Body of pancreas (tissue), 4 donors: ENCODE results near the gene HSF4. TPM values are rescaled to one million over a fixed set of nuclear protein-coding genes. Genes with fewer than 3 reads are reported as not detected.

Experiments used
- ATAC-seq: fragments of 150-250 bp; one replicate; pipeline ENCODE4 v1.9.1; 2016
- DNase-seq, 4 donors: peaks; one replicate each; pipeline ENCODE4 v3.0.0-alpha.2; 2019
- H3K27ac ChIP-seq, 4 donors: fragments of 200-600 bp; sonication (generic); 1 replicate in 3 of 4; 2 replicates in 1 of 4; pipeline versions ENCODE4 v1.5.1 to v1.6.1; 2016 to 2019; ENCODE audit warnings: mild to moderate bottlenecking in 1 of 4, mixed read lengths in 1 of 4, moderate library complexity in 1 of 4
- H3K27me3 ChIP-seq, 2 donors: fragments of 200-600 bp; sonication (generic); one replicate each; pipeline ENCODE4 v1.6.0; 2016; ENCODE audit warnings: mild to moderate bottlenecking in 1 of 2
- H3K36me3 ChIP-seq, 2 donors: fragments of 200-600 bp; sonication (generic); replicated peaks in 1 of 2; 2 replicates each; pipeline ENCODE4 v1.5.1; 2016; ENCODE audit warnings: low read depth in 2 of 2; ENCODE audit not compliant: insufficient read depth in 1 of 2
- H3K4me1 ChIP-seq: fragments of 200-600 bp; sonication (generic); one replicate; pipeline ENCODE4 v1.6.0; 2016
- H3K4me3 ChIP-seq, 2 donors: fragments of 200-600 bp; sonication (generic); 1 replicate in 1 of 2; 2 replicates in 1 of 2; pipeline ENCODE4 v1.5.1; 2016 to 2019
- H3K9me3 ChIP-seq, 3 donors: fragments of 200-600 bp; sonication (generic); 1 replicate in 2 of 3; 2 replicates in 1 of 3; pipeline ENCODE4 v1.5.1; 2016
- POLR2A ChIP-seq, 3 donors: fragments of 450-650 bp; IDR thresholded peaks; one replicate each; pipeline ENCODE4 v1.6.1; 2016; ENCODE audit warnings: antibody characterized with exemption in 3 of 3, mild to moderate bottlenecking in 2 of 3
- WGBS, 2 donors: methylation state at CpG; one replicate each; pipeline ENCODE4 v1.1.5; 2017; 5-methylcytosine and 5-hydroxymethylcytosine counted together
- intact Hi-C: fragments of 100-400 bp; cut with DNase I; formaldehyde crosslinking; loops from one replicate; pipeline ENCODE4 v1.15.1; 2023
- total RNA-seq, 2 donors: library from RNA; depleted of rRNA; stranded (reverse); fragments of >200 nt; gene quantifications; one replicate each; pipeline ENCODE4 v1.1.0, GENCODE V29; 2016
- TF ChIP-seq, protein P1 (sequence below), 7 experiments: fragments of 450-650 bp in 4 of 7; fragments of 200-600 bp in 3 of 7; sonication (generic) in 3 of 7; IDR thresholded peaks; one replicate each; pipeline ENCODE4 v1.5.1; 2016 to 2019; ENCODE audit warnings: antibody characterized with exemption in 7 of 7

Gene HSF4
- total RNA-seq, 2 donors from 2014 or later: 76.8 to 352 TPM

DNA sequence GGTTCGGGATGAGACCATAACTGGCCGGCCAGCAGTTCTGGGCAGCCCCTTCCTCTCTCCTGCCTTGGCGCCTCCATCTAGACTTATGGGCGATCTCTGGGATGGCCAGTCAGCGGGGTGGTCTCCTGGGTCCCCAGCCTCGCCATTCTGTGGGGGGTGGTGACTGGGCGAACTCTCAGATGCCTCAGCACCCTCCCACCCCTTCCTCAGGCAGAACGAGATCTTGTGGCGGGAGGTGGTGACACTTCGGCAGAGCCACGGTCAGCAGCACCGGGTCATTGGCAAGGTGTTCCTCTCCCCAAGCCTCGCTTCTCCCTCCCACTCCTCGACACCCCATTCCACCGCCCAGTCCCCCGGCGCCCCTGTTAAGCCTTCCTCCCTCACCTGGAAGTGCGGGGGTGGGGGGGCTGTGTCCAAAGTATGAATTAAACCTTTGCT lies 1.6 kb downstream of the HSF4 start:
- Histone ChIP-seq H3K27ac (no peak overlapping the region), H3K36me3 (no peaks in the 10 kb centered on the region), H3K4me1 (peaks cover 66% of the 10 kb centered on the region), H3K4me3 (no peak overlapping the region), H3K9me3 (no peaks in the 10 kb centered on the region), H3K27me3 (no peaks in the 10 kb centered on the region)
- ATAC-seq: no peak
- intact Hi-C loops: no loop called here
- TF ChIP-seq, protein P1, sequence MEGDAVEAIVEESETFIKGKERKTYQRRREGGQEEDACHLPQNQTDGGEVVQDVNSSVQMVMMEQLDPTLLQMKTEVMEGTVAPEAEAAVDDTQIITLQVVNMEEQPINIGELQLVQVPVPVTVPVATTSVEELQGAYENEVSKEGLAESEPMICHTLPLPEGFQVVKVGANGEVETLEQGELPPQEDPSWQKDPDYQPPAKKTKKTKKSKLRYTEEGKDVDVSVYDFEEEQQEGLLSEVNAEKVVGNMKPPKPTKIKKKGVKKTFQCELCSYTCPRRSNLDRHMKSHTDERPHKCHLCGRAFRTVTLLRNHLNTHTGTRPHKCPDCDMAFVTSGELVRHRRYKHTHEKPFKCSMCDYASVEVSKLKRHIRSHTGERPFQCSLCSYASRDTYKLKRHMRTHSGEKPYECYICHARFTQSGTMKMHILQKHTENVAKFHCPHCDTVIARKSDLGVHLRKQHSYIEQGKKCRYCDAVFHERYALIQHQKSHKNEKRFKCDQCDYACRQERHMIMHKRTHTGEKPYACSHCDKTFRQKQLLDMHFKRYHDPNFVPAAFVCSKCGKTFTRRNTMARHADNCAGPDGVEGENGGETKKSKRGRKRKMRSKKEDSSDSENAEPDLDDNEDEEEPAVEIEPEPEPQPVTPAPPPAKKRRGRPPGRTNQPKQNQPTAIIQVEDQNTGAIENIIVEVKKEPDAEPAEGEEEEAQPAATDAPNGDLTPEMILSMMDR (IDR thresholded peaks at IDR 0.05): no peak
- 60 to 82% methylated on average over 13 to 18 of the region's 18 CpGs for WGBS, 2 donors
- no peak for DNase-seq

DNA sequence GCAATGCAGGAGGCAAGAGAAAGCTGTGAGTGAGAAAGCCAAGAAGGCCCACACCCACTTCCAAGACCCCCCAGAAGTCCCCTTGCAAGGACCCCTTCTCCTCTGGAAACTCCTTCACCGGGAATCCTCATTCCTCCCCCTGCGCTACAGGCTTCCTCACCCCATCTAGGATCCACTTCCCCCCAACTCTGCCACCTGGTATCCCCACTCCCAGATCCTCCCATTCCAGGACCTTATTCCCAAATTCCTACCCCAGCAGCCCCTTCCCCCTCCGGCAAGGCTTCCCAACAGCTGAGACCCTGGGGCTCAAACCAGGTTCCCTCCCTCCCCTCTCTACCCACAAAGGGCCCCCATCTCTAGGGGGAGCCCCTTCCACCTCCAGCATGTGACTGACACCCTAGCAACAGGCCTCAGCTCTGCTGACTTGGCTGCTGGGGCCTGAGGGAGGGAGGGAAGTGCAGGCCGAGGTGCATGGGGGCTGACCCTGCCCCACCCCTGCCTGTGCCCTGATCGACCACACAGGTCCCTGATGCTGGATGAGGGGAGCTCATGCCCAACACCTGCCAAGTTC lies 2.1 kb downstream of the HSF4 start:
- Histone ChIP-seq H3K4me3 (no peak overlapping the region), H3K27me3 (no peaks in the 10 kb centered on the region), H3K4me1 (peaks cover 64% of the 10 kb centered on the region), H3K27ac (no peak overlapping the region), H3K9me3 (no peaks in the 10 kb centered on the region), H3K36me3 (no peaks in the 10 kb centered on the region)
- intact Hi-C loops: no loop called here
- TF ChIP-seq, protein P1 (IDR thresholded peaks at IDR 0.05): no peak
- TF ChIP-seq POLR2A (IDR thresholded peaks at IDR 0.05): no peak
- no peak for ATAC-seq
- no peak for DNase-seq
- 80 to 86% methylated on average over 4 to 5 of the region's 5 CpGs for WGBS, 2 donors

DNA sequence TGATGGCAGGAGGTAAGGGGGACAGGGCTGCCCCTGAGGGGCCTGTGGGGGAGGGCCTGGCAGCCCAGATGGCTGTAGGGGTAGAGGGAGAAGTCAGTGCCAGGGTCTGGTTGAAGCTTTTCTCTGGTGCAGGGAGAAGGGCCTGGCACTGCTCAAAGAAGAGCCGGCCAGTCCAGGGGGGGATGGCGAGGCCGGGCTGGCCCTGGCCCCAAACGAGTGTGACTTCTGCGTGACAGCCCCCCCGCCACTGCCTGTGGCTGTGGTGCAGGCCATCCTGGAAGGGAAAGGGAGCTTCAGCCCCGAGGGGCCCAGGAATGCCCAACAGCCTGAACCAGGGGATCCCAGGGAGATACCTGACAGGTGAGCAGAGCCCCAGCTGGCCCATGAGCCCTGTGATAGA lies 3.0 kb downstream of the HSF4 start:
- intact Hi-C loops: no loop called here
- ATAC-seq (no peak), DNase-seq (no peak)
- Histone ChIP-seq H3K36me3 (no peaks in the 10 kb centered on the region), H3K9me3 (no peaks in the 10 kb centered on the region), H3K27me3 (no peaks in the 10 kb centered on the region), H3K4me1 (peaks cover 55% of the 10 kb centered on the region), H3K4me3 (no peak overlapping the region), H3K27ac (no peak overlapping the region)
- 90% methylated on average over 2 to 7 of the region's 7 CpGs for WGBS, 2 donors
- no peak for TF ChIP-seq POLR2A (IDR thresholded peaks at IDR 0.05)
- TF ChIP-seq, protein P1 (IDR thresholded peaks at IDR 0.05): no peak

DNA sequence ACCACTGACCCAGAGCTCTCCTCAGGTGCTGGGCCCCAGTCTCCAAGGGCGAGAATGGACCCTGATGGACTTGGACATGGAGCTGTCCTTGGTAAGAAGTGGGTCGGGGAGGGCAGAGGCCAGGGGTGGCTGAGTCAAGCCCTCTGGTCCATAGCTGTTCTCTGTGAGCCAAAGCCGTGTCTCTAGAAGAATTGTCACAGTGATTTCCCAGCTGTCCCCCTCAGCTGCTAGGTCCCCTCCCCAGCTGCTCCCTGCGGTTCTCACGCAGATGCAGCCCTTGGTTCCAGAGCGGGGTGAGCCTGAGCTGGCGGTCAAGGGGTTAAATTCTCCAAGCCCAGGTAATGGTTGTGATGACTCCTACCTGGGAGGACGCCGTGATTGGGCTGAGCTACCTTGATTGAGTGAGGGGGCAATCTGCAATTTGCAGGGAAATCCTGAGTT lies 4.5 kb downstream of the HSF4 start:
- intact Hi-C loops: no loop called here
- Histone ChIP-seq H3K4me1 (peaks cover 53% of the 10 kb centered on the region), H3K9me3 (no peaks in the 10 kb centered on the region), H3K27me3 (no peaks in the 10 kb centered on the region), H3K4me3 (no peak overlapping the region), H3K27ac (peak overlapping the region in 2 of 4 donors; percentile 7 to 89), H3K36me3 (no peaks in the 10 kb centered on the region)
- no peak for ATAC-seq
- DNase-seq: no peak
- no peak for TF ChIP-seq POLR2A (IDR thresholded peaks at IDR 0.05)
- TF ChIP-seq, protein P1 (IDR thresholded peaks at IDR 0.05): no peak
- 71% methylated on average over 9 of the region's 9 CpGs; no CpG with 5 or more reads in 1 of the 2 donors for WGBS, 2 donors

DNA sequence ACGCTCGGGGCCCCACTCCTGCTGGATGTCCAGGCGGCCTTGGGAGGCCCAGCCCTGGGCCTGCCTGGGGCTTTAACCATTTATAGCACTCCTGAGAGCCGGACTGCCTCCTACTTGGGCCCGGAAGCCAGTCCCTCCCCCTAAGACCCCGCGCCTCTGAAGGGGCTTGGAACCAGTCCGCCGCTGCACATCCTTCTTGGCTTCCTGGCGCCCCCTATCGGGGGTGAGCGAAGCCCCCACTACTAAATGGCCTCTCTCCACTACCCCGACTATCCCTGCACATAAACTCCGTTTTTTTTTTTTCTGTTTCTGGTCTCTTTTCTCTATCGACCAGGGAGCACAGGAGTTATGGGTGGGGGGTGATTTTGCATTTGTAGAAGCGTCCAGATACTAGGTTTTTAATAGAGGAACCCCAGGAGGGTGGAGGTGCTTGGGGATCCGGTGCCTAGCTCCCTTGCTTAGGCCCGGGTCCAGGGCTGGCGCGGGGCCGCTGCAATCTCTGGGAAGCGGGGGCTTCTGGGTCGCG lies 5.2 kb downstream of the HSF4 start:
- peak overlapping the region; percentile 7 to 91 (median 87) for H3K27ac ChIP-seq
- H3K27me3 ChIP-seq: no peaks in the 10 kb centered on the region
- ATAC-seq: no peak
- DNase-seq: no peak
- TF ChIP-seq, protein P1 (IDR thresholded peaks at IDR 0.05): peak in 5 of 7 experiments; percentile 14 to 27 (median 22)
- TF ChIP-seq POLR2A (IDR thresholded peaks at IDR 0.05): no peak
- no peak overlapping the region for H3K4me3 ChIP-seq
- 12 to 17% methylated on average over 23 of the region's 24 CpGs for WGBS, 2 donors
- no peaks in the 10 kb centered on the region for H3K9me3 ChIP-seq
- no peaks in the 10 kb centered on the region for H3K36me3 ChIP-seq
- intact Hi-C loops: no loop called here
- peaks cover 53% of the 10 kb centered on the region for H3K4me1 ChIP-seq
